Caco-2 (cell line): Measurements from ENCODE around the gene ASAP2. TPM values are rescaled to one million over a fixed set of nuclear protein-coding genes. Genes with fewer than 3 reads are reported as not detected.

Experiments used
- BruUV-seq: library from RNA; stranded (reverse); fragments of 400-500 nt; replicated peaks from 2 replicates; lab custom pipeline; 2021; lab: Mats Ljungman, UMichigan
- CTCF ChIA-PET: fragments of 300-600 bp; sonication (Branson Sonifier 250); formaldehyde crosslinking; loops from one replicate; lab custom pipeline; 2022; ENCODE audit warnings: antibody characterized with exemption; lab: Charles Lee
- POLR2A ChIA-PET: fragments of 300-600 bp; sonication (Branson Sonifier 250); formaldehyde crosslinking; loops from one replicate; lab custom pipeline; 2022; ENCODE audit warnings: antibody characterized with exemption; lab: Charles Lee
- DNase-seq, 2 experiments: peaks; one replicate each; pipeline versions ENCODE4 v3.0.0 to v3.0.0-alpha.2; 2020 to 2022
- H3K27me3 ChIP-seq: replicated peaks from 2 replicates; pipeline ENCODE4 v1.6.0; 2011; ENCODE audit warnings: low read length; ENCODE audit not compliant: control insufficient read depth, insufficient read depth
- H3K36me3 ChIP-seq: 2 replicates; pipeline ENCODE4 v1.5.1; 2011; ENCODE audit warnings: low read length; ENCODE audit not compliant: control insufficient read depth, insufficient read depth
- H3K4me1 ChIP-seq: fragments of 250-450 bp; sonication (Bioruptor Pico); 2 replicates; pipeline ENCODE4 v1.5.1; 2020; ENCODE audit warnings: mild to moderate bottlenecking
- H3K4me3 ChIP-seq: 2 replicates; pipeline ENCODE4 v1.5.1; 2011; ENCODE audit warnings: low read depth, mild to moderate bottlenecking, control low read depth, low read length
- H3K9me3 ChIP-seq: fragments of 250-450 bp; sonication (Bioruptor Pico); 2 replicates; pipeline ENCODE4 v1.5.1; 2020; ENCODE audit warnings: mild to moderate bottlenecking, moderate library complexity
- H3K27ac Mint-ChIP-seq: one replicate; pipeline ENCODE4 v1.8.0; 2022; ENCODE audit warnings: mixed read lengths; ENCODE audit not compliant: unreplicated experiment
- H3K27me3 Mint-ChIP-seq: one replicate; pipeline ENCODE4 v1.8.0; 2022; ENCODE audit warnings: mixed read lengths; ENCODE audit not compliant: insufficient read depth, unreplicated experiment
- H3K36me3 Mint-ChIP-seq: one replicate; pipeline ENCODE4 v1.8.0; 2022; ENCODE audit warnings: mild to moderate bottlenecking, mixed read lengths; ENCODE audit not compliant: insufficient read depth, unreplicated experiment
- H3K4me1 Mint-ChIP-seq: one replicate; pipeline ENCODE4 v1.8.0; 2022; ENCODE audit warnings: low read depth, mixed read lengths; ENCODE audit not compliant: unreplicated experiment
- H3K4me3 Mint-ChIP-seq: one replicate; pipeline ENCODE4 v1.8.0; 2022; ENCODE audit warnings: mild to moderate bottlenecking, moderate library complexity, mixed read lengths; ENCODE audit not compliant: unreplicated experiment
- H3K9me3 Mint-ChIP-seq: one replicate; pipeline ENCODE4 v1.8.0; 2022; ENCODE audit warnings: mixed read lengths; ENCODE audit not compliant: unreplicated experiment
- intact Hi-C: fragments of 100-400 bp; cut with micrococcal nuclease; formaldehyde crosslinking; loops from one replicate; pipeline ENCODE4 v1.10.0; 2022; ENCODE audit not compliant: unreplicated experiment
- total RNA-seq: library from RNA; stranded (reverse); gene quantifications from 2 replicates; pipeline ENCODE4 v1.2.3, GENCODE V29; 2022
- TF ChIP-seq, protein P1 (sequence below), 2 experiments: fragments of 200-600 bp in 1 of 2; IDR thresholded peaks; 1 replicate in 1 of 2; 2 replicates in 1 of 2; pipeline versions ENCODE4 v1.5.1 to v1.8.0; 2011 to 2022; ENCODE audit warnings: antibody characterized with exemption in 1 of 2, control low read depth in 1 of 2, inconsistent platforms in 1 of 2, low read depth in 1 of 2, low read length in 1 of 2, mild to moderate bottlenecking in 1 of 2, moderate library complexity in 1 of 2; ENCODE audit not compliant: insufficient read depth in 1 of 2, severe bottlenecking in 1 of 2, unreplicated experiment in 1 of 2

ASAP2 gene
- total RNA-seq, 1 experiment from 2014 or later, result 25.6 TPM

- peaks cover 15% of the 10 kb centered on the region for H3K4me1 Mint-ChIP-seq
- no peak overlapping the region for H3K4me3 Mint-ChIP-seq
- no peaks in the 10 kb centered on the region for H3K27me3 Mint-ChIP-seq
- intact Hi-C loops, result no loop called here
- H3K27ac Mint-ChIP-seq, result no peak overlapping the region
- TF ChIP-seq, protein P1, sequence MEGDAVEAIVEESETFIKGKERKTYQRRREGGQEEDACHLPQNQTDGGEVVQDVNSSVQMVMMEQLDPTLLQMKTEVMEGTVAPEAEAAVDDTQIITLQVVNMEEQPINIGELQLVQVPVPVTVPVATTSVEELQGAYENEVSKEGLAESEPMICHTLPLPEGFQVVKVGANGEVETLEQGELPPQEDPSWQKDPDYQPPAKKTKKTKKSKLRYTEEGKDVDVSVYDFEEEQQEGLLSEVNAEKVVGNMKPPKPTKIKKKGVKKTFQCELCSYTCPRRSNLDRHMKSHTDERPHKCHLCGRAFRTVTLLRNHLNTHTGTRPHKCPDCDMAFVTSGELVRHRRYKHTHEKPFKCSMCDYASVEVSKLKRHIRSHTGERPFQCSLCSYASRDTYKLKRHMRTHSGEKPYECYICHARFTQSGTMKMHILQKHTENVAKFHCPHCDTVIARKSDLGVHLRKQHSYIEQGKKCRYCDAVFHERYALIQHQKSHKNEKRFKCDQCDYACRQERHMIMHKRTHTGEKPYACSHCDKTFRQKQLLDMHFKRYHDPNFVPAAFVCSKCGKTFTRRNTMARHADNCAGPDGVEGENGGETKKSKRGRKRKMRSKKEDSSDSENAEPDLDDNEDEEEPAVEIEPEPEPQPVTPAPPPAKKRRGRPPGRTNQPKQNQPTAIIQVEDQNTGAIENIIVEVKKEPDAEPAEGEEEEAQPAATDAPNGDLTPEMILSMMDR (IDR thresholded peaks at IDR 0.05; ENCODE audit: insufficient read depth in 1 of 2, low read depth in 1 of 2, low read length in 1 of 2, severe bottlenecking in 1 of 2, unreplicated experiment in 1 of 2), result no peak
- Histone ChIP-seq H3K9me3 (no peaks in the 10 kb centered on the region), H3K4me3 (no peak overlapping the region), H3K4me1 (peaks cover 9% of the 10 kb centered on the region; the same call in 1 of the 2 replicates), H3K27me3 (no peaks in the 10 kb centered on the region), H3K36me3 (no peaks in the 10 kb centered on the region)
- POLR2A ChIA-PET, result interaction anchor here (0.5 kb wide), 1 partner anchor 281 kb away, joined by 3 read pairs; no protein-coding TSS in a partner anchor
- CTCF ChIA-PET, result no interaction called here
- H3K9me3 Mint-ChIP-seq, result no peaks in the 10 kb centered on the region
- no peak for DNase-seq
- H3K36me3 Mint-ChIP-seq, result peaks cover 7% of the 10 kb centered on the region
- no TSS peak for BruUV-seq
These were observed 78.1 kb downstream of the ASAP2 start for GRCh38 chr2:9284521-9285297.

GRCh38 chr2:9285385-9285920, 78.8 kb downstream of the ASAP2 start:
- H3K36me3 ChIP-seq, result no peaks in the 10 kb centered on the region
- DNase-seq, result no peak
- Mint-ChIP-seq H3K9me3 (no peaks in the 10 kb centered on the region), H3K4me3 (no peak overlapping the region), H3K4me1 (peaks cover 15% of the 10 kb centered on the region), H3K27ac (no peak overlapping the region), H3K27me3 (no peaks in the 10 kb centered on the region), H3K36me3 (peaks cover 7% of the 10 kb centered on the region)
- POLR2A ChIA-PET, result no interaction called here
- no peaks in the 10 kb centered on the region for H3K9me3 ChIP-seq
- CTCF ChIA-PET, result no interaction called here
- TF ChIP-seq, protein P1 (IDR thresholded peaks at IDR 0.05; ENCODE audit: insufficient read depth in 1 of 2, low read depth in 1 of 2, low read length in 1 of 2, severe bottlenecking in 1 of 2, unreplicated experiment in 1 of 2), result no peak
- intact Hi-C loops, result no loop called here
- BruUV-seq, result no TSS peak
- H3K4me1 ChIP-seq, result peaks cover 9% of the 10 kb centered on the region; the same call in 1 of the 2 replicates
- H3K4me3 ChIP-seq, result no peak overlapping the region
- H3K27me3 ChIP-seq, result no peaks in the 10 kb centered on the region

GRCh38 chr2:9285921-9286320, 79.3 kb downstream of the ASAP2 start:
- intact Hi-C loops, result no loop called here
- Mint-ChIP-seq H3K4me1 (peaks cover 15% of the 10 kb centered on the region), H3K9me3 (no peaks in the 10 kb centered on the region), H3K4me3 (no peak overlapping the region), H3K27me3 (no peaks in the 10 kb centered on the region), H3K27ac (no peak overlapping the region), H3K36me3 (peaks cover 7% of the 10 kb centered on the region)
- no peak for DNase-seq
- POLR2A ChIA-PET, result no interaction called here
- Histone ChIP-seq H3K27me3 (no peaks in the 10 kb centered on the region), H3K4me1 (peaks cover 9% of the 10 kb centered on the region; the same call in 1 of the 2 replicates), H3K9me3 (no peaks in the 10 kb centered on the region), H3K36me3 (no peaks in the 10 kb centered on the region), H3K4me3 (no peak overlapping the region)
- CTCF ChIA-PET, result no interaction called here
- no TSS peak for BruUV-seq
- TF ChIP-seq, protein P1 (IDR thresholded peaks at IDR 0.05; ENCODE audit: insufficient read depth in 1 of 2, low read depth in 1 of 2, low read length in 1 of 2, severe bottlenecking in 1 of 2, unreplicated experiment in 1 of 2), result no peak
